Muscle of leg (tissue), 11 donors: ENCODE results near the gene TRMT11. TPM values are rescaled to one million over a fixed set of nuclear protein-coding genes. Genes with fewer than 3 reads are reported as not detected.

Experiments
- DNase-seq: peaks from one replicate; pipeline ENCODE4 v3.0.0; 2013
- H3K27ac ChIP-seq: one replicate; pipeline ENCODE4 v1.5.1; 2013; ENCODE audit warnings: mild to moderate bottlenecking, low read length, control low read depth
- H3K27me3 ChIP-seq: one replicate; pipeline ENCODE4 v1.6.1; 2013; ENCODE audit warnings: low read length; ENCODE audit not compliant: control insufficient read depth, insufficient read depth
- H3K36me3 ChIP-seq: one replicate; pipeline ENCODE4 v1.6.1; 2013; ENCODE audit warnings: low read length; ENCODE audit not compliant: control insufficient read depth, insufficient read depth
- H3K4me1 ChIP-seq: one replicate; pipeline ENCODE4 v1.6.1; 2013; ENCODE audit warnings: low read length; ENCODE audit not compliant: control insufficient read depth, insufficient read depth
- H3K4me3 ChIP-seq: one replicate; pipeline ENCODE4 v1.5.1; 2013; ENCODE audit warnings: low read length, control low read depth
- H3K9me3 ChIP-seq: replicated peaks from 2 replicates; pipeline ENCODE4 v1.6.1; 2013; ENCODE audit warnings: low read depth, low read length; ENCODE audit not compliant: control insufficient read depth
- WGBS: methylation state at CpG from one replicate; pipeline ENCODE4 v1.1.5; 2013; ENCODE audit warnings: missing lambda C conversion rate; ENCODE audit not compliant: insufficient coverage; 5-methylcytosine and 5-hydroxymethylcytosine counted together
- polyA plus RNA-seq, 8 donors: library from polyadenylated mRNA; unstranded; fragments of 120-200 nt; gene quantifications; one replicate each; pipeline versions ENCODE4 v1.2.1 to v1.2.3, GENCODE V29; 2013; ENCODE audit warnings: inconsistent platforms in 1 of 8, low replicate concordance in 1 of 8; ENCODE audit not compliant: insufficient read length in 8 of 8, insufficient read depth in 1 of 8
- total RNA-seq: library from RNA; stranded (reverse); fragments of 120-200 nt; gene quantifications from one replicate; pipeline ENCODE4 v1.2.4, GENCODE V29; 2013

The TRMT11 gene
- total and polyA plus RNA-seq, 9 donors: 12.4 to 21.9 (median 15.4) TPM

GRCh38 chr6:126069449-126069848, 83.1 kb downstream of the TRMT11 start:
- Histone ChIP-seq H3K36me3 (peaks cover 7% of the 10 kb centered on the region), H3K9me3 (no peaks in the 10 kb centered on the region), H3K4me1 (no peaks in the 10 kb centered on the region), H3K27me3 (no peaks in the 10 kb centered on the region), H3K27ac (no peak overlapping the region), H3K4me3 (no peak overlapping the region)
- no peak for DNase-seq
- 93% methylated on average over 4 of the region's 6 CpGs for whole genome bisulfite sequencing

- Histone ChIP-seq H3K27me3 (no peaks in the 10 kb centered on the region), H3K4me1 (no peaks in the 10 kb centered on the region), H3K36me3 (peaks cover 2% of the 10 kb centered on the region), H3K4me3 (no peak overlapping the region), H3K27ac (no peak overlapping the region), H3K9me3 (no peaks in the 10 kb centered on the region)
- peak; percentile 16 for DNase-seq
- no CpG with 5 or more reads among the region's 7 CpGs for WGBS
Observed at GRCh38 chr6:126071000-126071647, 84.8 kb downstream of the TRMT11 start.

- Histone ChIP-seq H3K36me3 (no peaks in the 10 kb centered on the region), H3K4me3 (no peak overlapping the region), H3K4me1 (no peaks in the 10 kb centered on the region), H3K9me3 (no peaks in the 10 kb centered on the region), H3K27ac (no peak overlapping the region), H3K27me3 (no peaks in the 10 kb centered on the region)
- no CpG with 5 or more reads among the region's 3 CpGs for WGBS
- no peak for DNase-seq
Observed at GRCh38 chr6:126072172-126072571, 85.8 kb downstream of the TRMT11 start.

GRCh38 chr6:126072834-126073233, 86.5 kb downstream of the TRMT11 start:
- WGBS: no CpG with 5 or more reads among the region's 2 CpGs
- no peak overlapping the region for H3K4me3 ChIP-seq
- H3K27ac ChIP-seq: no peak overlapping the region
- H3K36me3 ChIP-seq: no peaks in the 10 kb centered on the region
- no peak for DNase-seq
- H3K9me3 ChIP-seq: no peaks in the 10 kb centered on the region
- no peaks in the 10 kb centered on the region for H3K27me3 ChIP-seq
- H3K4me1 ChIP-seq: no peaks in the 10 kb centered on the region

GRCh38 chr6:126075335-126076071, 89.2 kb downstream of the TRMT11 start:
- no peaks in the 10 kb centered on the region for H3K36me3 ChIP-seq
- H3K4me3 ChIP-seq: no peak overlapping the region
- H3K9me3 ChIP-seq: no peaks in the 10 kb centered on the region
- no peaks in the 10 kb centered on the region for H3K27me3 ChIP-seq
- no CpG with 5 or more reads among the region's 4 CpGs for WGBS
- no peaks in the 10 kb centered on the region for H3K4me1 ChIP-seq
- DNase-seq: no peak
- H3K27ac ChIP-seq: no peak overlapping the region

GRCh38 chr6:126076992-126077664, 90.8 kb downstream of the TRMT11 start:
- no peak overlapping the region for H3K4me3 ChIP-seq
- H3K36me3 ChIP-seq: no peaks in the 10 kb centered on the region
- no peaks in the 10 kb centered on the region for H3K9me3 ChIP-seq
- no peaks in the 10 kb centered on the region for H3K4me1 ChIP-seq
- no peaks in the 10 kb centered on the region for H3K27me3 ChIP-seq
- 44% methylated on average over 2 of the region's 3 CpGs for WGBS
- DNase-seq: peak; percentile 60
- no peak overlapping the region for H3K27ac ChIP-seq

- WGBS: 52% methylated on average over 8 of the region's 11 CpGs
- H3K27ac ChIP-seq: no peak overlapping the region
- DNase-seq: peak; percentile 38
- no peaks in the 10 kb centered on the region for H3K27me3 ChIP-seq
- no peak overlapping the region for H3K4me3 ChIP-seq
- no peaks in the 10 kb centered on the region for H3K9me3 ChIP-seq
- H3K36me3 ChIP-seq: no peaks in the 10 kb centered on the region
- no peaks in the 10 kb centered on the region for H3K4me1 ChIP-seq
Observed at GRCh38 chr6:126077810-126078776, 91.8 kb downstream of the TRMT11 start.

GRCh38 chr6:126083875-126084274, 97.5 kb downstream of the TRMT11 start:
- no peaks in the 10 kb centered on the region for H3K9me3 ChIP-seq
- H3K4me3 ChIP-seq: no peak overlapping the region
- no peaks in the 10 kb centered on the region for H3K27me3 ChIP-seq
- no peak overlapping the region for H3K27ac ChIP-seq
- no peaks in the 10 kb centered on the region for H3K4me1 ChIP-seq
- no peak for DNase-seq
- WGBS: no CpG with 5 or more reads among the region's 1 CpG
- no peaks in the 10 kb centered on the region for H3K36me3 ChIP-seq

GRCh38 chr6:126086560-126086959, 100.2 kb downstream of the TRMT11 start:
- DNase-seq: no peak
- H3K27me3 ChIP-seq: no peaks in the 10 kb centered on the region
- peaks cover 2% of the 10 kb centered on the region for H3K36me3 ChIP-seq
- no peaks in the 10 kb centered on the region for H3K4me1 ChIP-seq
- H3K4me3 ChIP-seq: no peak overlapping the region
- H3K27ac ChIP-seq: no peak overlapping the region
- 92% methylated on average over 2 of the region's 3 CpGs for WGBS
- H3K9me3 ChIP-seq: no peaks in the 10 kb centered on the region
